ENCODE results near the gene LGALS8. TPM values are rescaled to one million over a fixed set of nuclear protein-coding genes. Genes with fewer than 3 reads are reported as not detected.

Gene LGALS8
- total RNA-seq, 1 experiment from 2014 or later = 30.7 TPM

DNA sequence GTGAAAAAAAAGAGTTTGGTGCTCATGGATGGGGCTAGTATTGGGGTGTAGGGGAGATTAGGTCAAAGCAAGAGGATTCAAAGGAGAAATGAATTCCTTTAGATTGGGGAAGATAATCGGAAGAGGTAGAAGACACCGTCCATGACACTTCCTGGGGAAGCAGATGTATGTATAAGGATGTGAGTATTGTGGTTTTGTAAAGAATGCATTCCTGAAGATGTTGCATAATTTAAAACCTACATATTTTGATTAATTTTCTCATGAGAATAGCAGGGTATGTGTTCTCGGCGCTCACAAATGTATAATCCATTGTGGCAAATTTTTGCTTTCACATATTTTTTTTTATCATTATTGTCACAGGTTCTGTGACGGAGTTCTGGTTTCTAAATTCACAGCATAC is 5.5 kb upstream of the LGALS8 start:
- peaks cover 3 to 7% of the 10 kb centered on the region in 2 experiments; a peak in 2 of 4 replicates for H3K4me1 ChIP-seq (ENCODE audit: control insufficient read depth in 1 of 2, insufficient read depth in 2 of 2, low read length in 2 of 2)
- CTCF ChIA-PET = no interaction called here

More for the DNA sequence above, 5.5 kb upstream of the LGALS8 start:
- H3K79me2 ChIP-seq (ENCODE audit: insufficient read depth, low read length) = no peaks in the 10 kb centered on the region
- DNase-seq (ENCODE audit: low read depth, low spot score) = no peak
- no peaks in the 10 kb centered on the region for H3K27me3 ChIP-seq (ENCODE audit: insufficient read depth, low read length)
- POLR2A ChIA-PET = no interaction called here
- H4K20me1 ChIP-seq (ENCODE audit: insufficient read depth) = no peaks in the 10 kb centered on the region
- ATAC-seq = no peak
- no peaks in the 10 kb centered on the region for H3K36me3 ChIP-seq (ENCODE audit: control insufficient read depth in 1 of 2, insufficient read depth in 2 of 2, low read length in 2 of 2)
- TF ChIP-seq CEBPB (IDR thresholded peaks at IDR 0.05; ENCODE audit: low read depth) (no peak), EGR1 (IDR thresholded peaks at IDR 0.05; ENCODE audit: low read depth) (no peak), CBX3 (IDR thresholded peaks at IDR 0.05; ENCODE audit: low read depth) (no peak), SIN3A (IDR thresholded peaks at IDR 0.05; ENCODE audit: low read depth) (no peak)
- TF ChIP-seq, protein P1, sequence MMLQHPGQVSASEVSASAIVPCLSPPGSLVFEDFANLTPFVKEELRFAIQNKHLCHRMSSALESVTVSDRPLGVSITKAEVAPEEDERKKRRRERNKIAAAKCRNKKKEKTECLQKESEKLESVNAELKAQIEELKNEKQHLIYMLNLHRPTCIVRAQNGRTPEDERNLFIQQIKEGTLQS (IDR thresholded peaks at IDR 0.05) = no peak
- TF ChIP-seq, protein P2, sequence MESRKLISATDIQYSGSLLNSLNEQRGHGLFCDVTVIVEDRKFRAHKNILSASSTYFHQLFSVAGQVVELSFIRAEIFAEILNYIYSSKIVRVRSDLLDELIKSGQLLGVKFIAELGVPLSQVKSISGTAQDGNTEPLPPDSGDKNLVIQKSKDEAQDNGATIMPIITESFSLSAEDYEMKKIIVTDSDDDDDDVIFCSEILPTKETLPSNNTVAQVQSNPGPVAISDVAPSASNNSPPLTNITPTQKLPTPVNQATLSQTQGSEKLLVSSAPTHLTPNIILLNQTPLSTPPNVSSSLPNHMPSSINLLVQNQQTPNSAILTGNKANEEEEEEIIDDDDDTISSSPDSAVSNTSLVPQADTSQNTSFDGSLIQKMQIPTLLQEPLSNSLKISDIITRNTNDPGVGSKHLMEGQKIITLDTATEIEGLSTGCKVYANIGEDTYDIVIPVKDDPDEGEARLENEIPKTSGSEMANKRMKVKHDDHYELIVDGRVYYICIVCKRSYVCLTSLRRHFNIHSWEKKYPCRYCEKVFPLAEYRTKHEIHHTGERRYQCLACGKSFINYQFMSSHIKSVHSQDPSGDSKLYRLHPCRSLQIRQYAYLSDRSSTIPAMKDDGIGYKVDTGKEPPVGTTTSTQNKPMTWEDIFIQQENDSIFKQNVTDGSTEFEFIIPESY (IDR thresholded peaks at IDR 0.05; ENCODE audit: extremely low read depth, insufficient replicate concordance, low read length) = no peak
- TF ChIP-seq, protein P3, sequence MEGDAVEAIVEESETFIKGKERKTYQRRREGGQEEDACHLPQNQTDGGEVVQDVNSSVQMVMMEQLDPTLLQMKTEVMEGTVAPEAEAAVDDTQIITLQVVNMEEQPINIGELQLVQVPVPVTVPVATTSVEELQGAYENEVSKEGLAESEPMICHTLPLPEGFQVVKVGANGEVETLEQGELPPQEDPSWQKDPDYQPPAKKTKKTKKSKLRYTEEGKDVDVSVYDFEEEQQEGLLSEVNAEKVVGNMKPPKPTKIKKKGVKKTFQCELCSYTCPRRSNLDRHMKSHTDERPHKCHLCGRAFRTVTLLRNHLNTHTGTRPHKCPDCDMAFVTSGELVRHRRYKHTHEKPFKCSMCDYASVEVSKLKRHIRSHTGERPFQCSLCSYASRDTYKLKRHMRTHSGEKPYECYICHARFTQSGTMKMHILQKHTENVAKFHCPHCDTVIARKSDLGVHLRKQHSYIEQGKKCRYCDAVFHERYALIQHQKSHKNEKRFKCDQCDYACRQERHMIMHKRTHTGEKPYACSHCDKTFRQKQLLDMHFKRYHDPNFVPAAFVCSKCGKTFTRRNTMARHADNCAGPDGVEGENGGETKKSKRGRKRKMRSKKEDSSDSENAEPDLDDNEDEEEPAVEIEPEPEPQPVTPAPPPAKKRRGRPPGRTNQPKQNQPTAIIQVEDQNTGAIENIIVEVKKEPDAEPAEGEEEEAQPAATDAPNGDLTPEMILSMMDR (IDR thresholded peaks at IDR 0.05 in 2 of 3, conservative IDR thresholded peaks at IDR 0.05 in 1 of 3; ENCODE audit: borderline replicate concordance in 1 of 3, insufficient read depth in 1 of 3, low read depth in 2 of 3, low read length in 2 of 3) = no peak
- no peak overlapping the region for H3K4me2 ChIP-seq (ENCODE audit: low read length)
- no peak overlapping the region for H3K9ac ChIP-seq (ENCODE audit: low read length)
- no TSS peak for BruUV-seq (replicated peaks)
- no peaks in the 10 kb centered on the region for H3K9me3 ChIP-seq (ENCODE audit: control insufficient read depth in 1 of 2, insufficient read depth in 1 of 2, low read depth in 1 of 2, low read length in 2 of 2)
- RAD21 ChIA-PET (ENCODE audit: low non-redundant PET in 1 of 2, low total read pairs in 2 of 2, uncharacterized antibody in 2 of 2, unreplicated experiment in 2 of 2) = no interaction called here
- intact Hi-C loops (cut with micrococcal nuclease) = no loop called here
- H3K4me3 ChIP-seq (replicated peaks in 1 of 2; ENCODE audit: low read depth in 1 of 2, low read length in 2 of 2) = no peak overlapping the region
- no peak overlapping the region for H3K27ac ChIP-seq (ENCODE audit: low read depth, low read length)
- H3K9me2 ChIP-seq (ENCODE audit: insufficient read depth) = no peaks in the 10 kb centered on the region
- no peak overlapping the region for H2AFZ ChIP-seq (ENCODE audit: low read depth, low read length, poor library complexity, severe bottlenecking)
